NCI-H146 treated with DMSO at 0.1 percent for 48 hours (cell line): ENCODE data around the gene BFSP2.

ENCODE experiments used
- DNase-seq: peaks from one replicate; lab custom pipeline; 2025; ENCODE audit not compliant: unreplicated experiment; lab: John Stamatoyannopoulos, UW

The BFSP2 gene

GRCh38 chr3:133400006-133400515 lies at the start of gene BFSP2:
BFSP2 (plus strand) TSS chr3:133400056; CDS start chr3:133400084, 28 bp downstream.
- no peak for DNase-seq

- no peak for DNase-seq
Measured at GRCh38 chr3:133354721-133355120, 45.1 kb upstream of the BFSP2 start.

GRCh38 chr3:133360476-133360875 lies 39.4 kb upstream of the BFSP2 start:
- no peak for DNase-seq

- DNase-seq = no peak
Measured at GRCh38 chr3:133361011-133361410, 38.8 kb upstream of the BFSP2 start.

GRCh38 chr3:133361435-133361834 lies 38.4 kb upstream of the BFSP2 start:
- no peak for DNase-seq

GRCh38 chr3:133362539-133362938 lies 37.3 kb upstream of the BFSP2 start:
- DNase-seq = peak; percentile 87

GRCh38 chr3:133364704-133365103 lies 35.2 kb upstream of the BFSP2 start:
- DNase-seq = no peak

- no peak for DNase-seq
Measured at GRCh38 chr3:133366921-133367320, 32.9 kb upstream of the BFSP2 start.

- DNase-seq = no peak
Measured at GRCh38 chr3:133367403-133367802, 32.5 kb upstream of the BFSP2 start.

GRCh38 chr3:133367956-133368355 lies 31.9 kb upstream of the BFSP2 start:
- DNase-seq = no peak

GRCh38 chr3:133368371-133369067 lies 31.3 kb upstream of the BFSP2 start:
- no peak for DNase-seq

- no peak for DNase-seq
Measured at GRCh38 chr3:133369068-133369440, 30.8 kb upstream of the BFSP2 start.

GRCh38 chr3:133371181-133371580 lies 28.7 kb upstream of the BFSP2 start:
- no peak for DNase-seq

- DNase-seq = no peak
Measured at GRCh38 chr3:133371676-133372075, 28.2 kb upstream of the BFSP2 start.

GRCh38 chr3:133374708-133375402 lies 25.0 kb upstream of the BFSP2 start:
- no peak for DNase-seq

GRCh38 chr3:133375403-133375745 lies 24.5 kb upstream of the BFSP2 start:
- no peak for DNase-seq

GRCh38 chr3:133376810-133377209 lies 23.0 kb upstream of the BFSP2 start:
- no peak for DNase-seq

GRCh38 chr3:133377396-133377795 lies 22.5 kb upstream of the BFSP2 start:
- DNase-seq = peak; percentile 25

- no peak for DNase-seq
Measured at GRCh38 chr3:133379926-133380325, 19.9 kb upstream of the BFSP2 start.

- no peak for DNase-seq
Measured at GRCh38 chr3:133380481-133381225, 19.2 kb upstream of the BFSP2 start.

GRCh38 chr3:133381346-133382109 lies 18.3 kb upstream of the BFSP2 start:
- DNase-seq = no peak
